Spleen (tissue), 7 donors: ENCODE measurements around the gene EVA1A.

Experiments used
- POLR2A ChIP-seq, 3 donors: fragments of 450-650 bp; IDR thresholded peaks; one replicate each; pipeline ENCODE4 v1.5.1; 2017; ENCODE audit warnings: antibody characterized with exemption in 3 of 3, mild to moderate bottlenecking in 1 of 3
- TF ChIP-seq, protein P1 (sequence below), 11 experiments: fragments of 200-600 bp in 7 of 11; fragments of 450-650 bp in 4 of 11; sonication (generic) in 4 of 11; IDR thresholded peaks in 8 of 11; conservative IDR thresholded peaks in 3 of 11; 1 replicate in 7 of 11; 2 replicates in 4 of 11; pipeline versions ENCODE4 v1.4.0 to v1.8.0; 2016 to 2021; ENCODE audit warnings: antibody characterized with exemption in 11 of 11, inconsistent platforms in 4 of 11, mild to moderate bottlenecking in 1 of 11
- donor health status: DM: no; HTN: no; CAD: no; lungs with moderate emphysema.
- donor health status: DM: no; HTN: no; CAD: no.
- donor health status: DM: no; HTN: no; CAD: no.

DNA sequence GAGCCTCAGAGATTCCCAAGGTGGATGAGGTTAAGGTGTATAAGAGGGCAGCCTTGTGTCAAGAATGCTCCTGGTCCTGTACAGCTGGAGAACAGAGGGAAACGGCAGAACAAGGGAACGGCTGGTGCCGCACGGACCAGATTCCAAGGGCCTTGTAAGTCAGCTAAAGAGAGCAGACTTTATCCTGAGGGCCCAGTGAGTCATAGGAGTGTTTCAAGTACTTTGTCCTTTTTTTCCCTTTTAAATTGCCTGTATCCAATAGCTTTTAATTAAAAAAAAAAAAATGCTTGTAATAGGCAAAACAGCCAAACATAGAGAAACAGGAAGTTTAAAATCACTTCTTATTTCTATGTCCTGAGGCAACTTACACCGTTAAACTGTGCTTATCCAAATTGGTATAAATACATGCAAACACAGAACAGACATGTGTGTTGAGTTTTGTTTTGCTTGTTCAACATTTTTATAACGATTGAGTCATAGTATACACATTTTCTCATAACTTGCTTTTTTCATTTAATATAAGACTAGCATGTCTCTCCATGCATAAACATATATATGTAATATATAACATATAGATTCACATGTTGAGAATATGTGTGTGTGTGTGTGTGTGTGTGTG is 42.1 kb upstream of the EVA1A start:
- TF ChIP-seq, protein P1, sequence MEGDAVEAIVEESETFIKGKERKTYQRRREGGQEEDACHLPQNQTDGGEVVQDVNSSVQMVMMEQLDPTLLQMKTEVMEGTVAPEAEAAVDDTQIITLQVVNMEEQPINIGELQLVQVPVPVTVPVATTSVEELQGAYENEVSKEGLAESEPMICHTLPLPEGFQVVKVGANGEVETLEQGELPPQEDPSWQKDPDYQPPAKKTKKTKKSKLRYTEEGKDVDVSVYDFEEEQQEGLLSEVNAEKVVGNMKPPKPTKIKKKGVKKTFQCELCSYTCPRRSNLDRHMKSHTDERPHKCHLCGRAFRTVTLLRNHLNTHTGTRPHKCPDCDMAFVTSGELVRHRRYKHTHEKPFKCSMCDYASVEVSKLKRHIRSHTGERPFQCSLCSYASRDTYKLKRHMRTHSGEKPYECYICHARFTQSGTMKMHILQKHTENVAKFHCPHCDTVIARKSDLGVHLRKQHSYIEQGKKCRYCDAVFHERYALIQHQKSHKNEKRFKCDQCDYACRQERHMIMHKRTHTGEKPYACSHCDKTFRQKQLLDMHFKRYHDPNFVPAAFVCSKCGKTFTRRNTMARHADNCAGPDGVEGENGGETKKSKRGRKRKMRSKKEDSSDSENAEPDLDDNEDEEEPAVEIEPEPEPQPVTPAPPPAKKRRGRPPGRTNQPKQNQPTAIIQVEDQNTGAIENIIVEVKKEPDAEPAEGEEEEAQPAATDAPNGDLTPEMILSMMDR (IDR thresholded peaks at IDR 0.05 in 8 of 11, conservative IDR thresholded peaks at IDR 0.05 in 3 of 11), result no peak
- TF ChIP-seq POLR2A (IDR thresholded peaks at IDR 0.05), result no peak
